ENCODE results near the gene GPSM1. TPM values are rescaled to one million over a fixed set of nuclear protein-coding genes. Genes with fewer than 3 reads are reported as not detected.

The GPSM1 gene
- total RNA-seq, 4 donors from 2014 or later = 0.98 to 1.7 (median 1.2) TPM; not detected in 1

DNA sequence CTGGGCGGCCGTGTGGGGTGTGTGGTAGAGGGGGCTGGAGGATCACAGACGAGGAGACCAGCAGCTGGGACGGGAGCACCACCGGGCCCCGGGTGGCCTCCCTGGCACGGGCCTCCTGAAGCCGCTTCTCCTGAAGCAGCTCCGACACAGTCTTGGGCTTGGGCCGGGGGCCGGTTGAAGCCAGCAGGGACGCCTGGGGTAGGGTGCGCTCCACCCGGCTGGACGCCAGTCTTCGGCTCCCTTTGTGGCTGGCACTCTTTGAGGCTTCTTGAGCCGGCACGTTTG lies 51.6 kb downstream of the GPSM1 start:
- no peaks in the 10 kb centered on the region for H3K4me1 ChIP-seq
- peaks cover 0 to 46% of the 10 kb centered on the region in 2 donors for H3K36me3 ChIP-seq
- intact Hi-C loops (cut with DNase I; ENCODE audit: low total_unique reads) (no loop called here), in situ Hi-C loops (cut with MboI; ENCODE audit: low sequenced_read_pairs in 4 of 4) (no loop called here)
- no peak overlapping the region for H3K4me3 ChIP-seq
- ATAC-seq (no peak), DNase-seq (no peak)
- H3K27ac ChIP-seq = no peak overlapping the region
- H3K9me3 ChIP-seq = no peaks in the 10 kb centered on the region
- TF ChIP-seq, protein P1, sequence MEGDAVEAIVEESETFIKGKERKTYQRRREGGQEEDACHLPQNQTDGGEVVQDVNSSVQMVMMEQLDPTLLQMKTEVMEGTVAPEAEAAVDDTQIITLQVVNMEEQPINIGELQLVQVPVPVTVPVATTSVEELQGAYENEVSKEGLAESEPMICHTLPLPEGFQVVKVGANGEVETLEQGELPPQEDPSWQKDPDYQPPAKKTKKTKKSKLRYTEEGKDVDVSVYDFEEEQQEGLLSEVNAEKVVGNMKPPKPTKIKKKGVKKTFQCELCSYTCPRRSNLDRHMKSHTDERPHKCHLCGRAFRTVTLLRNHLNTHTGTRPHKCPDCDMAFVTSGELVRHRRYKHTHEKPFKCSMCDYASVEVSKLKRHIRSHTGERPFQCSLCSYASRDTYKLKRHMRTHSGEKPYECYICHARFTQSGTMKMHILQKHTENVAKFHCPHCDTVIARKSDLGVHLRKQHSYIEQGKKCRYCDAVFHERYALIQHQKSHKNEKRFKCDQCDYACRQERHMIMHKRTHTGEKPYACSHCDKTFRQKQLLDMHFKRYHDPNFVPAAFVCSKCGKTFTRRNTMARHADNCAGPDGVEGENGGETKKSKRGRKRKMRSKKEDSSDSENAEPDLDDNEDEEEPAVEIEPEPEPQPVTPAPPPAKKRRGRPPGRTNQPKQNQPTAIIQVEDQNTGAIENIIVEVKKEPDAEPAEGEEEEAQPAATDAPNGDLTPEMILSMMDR (IDR thresholded peaks at IDR 0.05 in 4 of 5, conservative IDR thresholded peaks at IDR 0.05 in 1 of 5) = no peak
- TF ChIP-seq POLR2A (IDR thresholded peaks at IDR 0.05) = no peak
- H3K27me3 ChIP-seq = no peaks in the 10 kb centered on the region

DNA sequence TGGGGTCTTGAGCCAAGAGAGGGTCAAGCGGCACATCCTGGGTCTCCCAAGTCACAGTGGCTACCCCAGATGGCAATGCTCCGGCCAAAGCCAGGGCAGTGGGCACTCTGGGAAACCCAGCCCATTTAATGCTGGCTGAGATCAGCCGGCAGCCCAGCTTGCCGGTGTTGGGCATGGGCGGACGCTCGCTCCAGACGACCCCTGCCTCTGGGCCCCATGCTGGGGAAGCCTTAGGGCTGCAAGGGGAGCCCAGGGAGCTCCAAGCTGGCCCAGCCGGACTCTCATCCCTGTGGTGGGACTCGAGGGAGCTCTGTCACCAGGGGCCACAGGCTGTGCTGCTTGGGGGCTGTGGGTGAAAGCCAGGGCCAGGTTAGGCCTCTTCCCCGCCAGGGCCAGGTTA lies 52.1 kb downstream of the GPSM1 start:
- Histone ChIP-seq H3K4me1 (no peaks in the 10 kb centered on the region), H3K4me3 (no peak overlapping the region), H3K27ac (no peak overlapping the region), H3K9me3 (no peaks in the 10 kb centered on the region), H3K27me3 (no peaks in the 10 kb centered on the region), H3K36me3 (peaks cover 0 to 51% of the 10 kb centered on the region in 2 donors)
- in situ Hi-C loops (cut with MboI; ENCODE audit: low sequenced_read_pairs in 4 of 4) (no loop called here), intact Hi-C loops (cut with DNase I; ENCODE audit: low total_unique reads) (no loop called here)
- ATAC-seq (no peak), DNase-seq (no peak)
- no peak for TF ChIP-seq POLR2A (IDR thresholded peaks at IDR 0.05)
- TF ChIP-seq, protein P1 (IDR thresholded peaks at IDR 0.05 in 4 of 5, conservative IDR thresholded peaks at IDR 0.05 in 1 of 5) = no peak

- H3K36me3 ChIP-seq = peaks cover 1 to 56% of the 10 kb centered on the region in 2 donors
- H3K4me1 ChIP-seq = no peaks in the 10 kb centered on the region
- in situ Hi-C loops (cut with MboI; ENCODE audit: low sequenced_read_pairs in 4 of 4) = no loop called here
- intact Hi-C loops (cut with DNase I; ENCODE audit: low total_unique reads) = no loop called here
- DNase-seq (no peak), ATAC-seq (no peak)
- H3K4me3 ChIP-seq = no peak overlapping the region
- H3K27ac ChIP-seq = no peak overlapping the region
- H3K27me3 ChIP-seq = no peaks in the 10 kb centered on the region
- H3K9me3 ChIP-seq = no peaks in the 10 kb centered on the region
- TF ChIP-seq POLR2A (IDR thresholded peaks at IDR 0.05) = no peak
- TF ChIP-seq, protein P1 (IDR thresholded peaks at IDR 0.05 in 4 of 5, conservative IDR thresholded peaks at IDR 0.05 in 1 of 5) = no peak
Measured at GRCh38 chr9:136379891-136380290, 52.6 kb downstream of the GPSM1 start.

- H3K4me3 ChIP-seq = no peak overlapping the region
- H3K27ac ChIP-seq = no peak overlapping the region
- TF ChIP-seq, protein P1 (IDR thresholded peaks at IDR 0.05 in 4 of 5, conservative IDR thresholded peaks at IDR 0.05 in 1 of 5) = no peak
- TF ChIP-seq POLR2A (IDR thresholded peaks at IDR 0.05) = no peak
- no peaks in the 10 kb centered on the region for H3K9me3 ChIP-seq
- intact Hi-C loops (cut with DNase I; ENCODE audit: low total_unique reads) = no loop called here
- H3K27me3 ChIP-seq = no peaks in the 10 kb centered on the region
- in situ Hi-C loops (cut with MboI; ENCODE audit: low sequenced_read_pairs in 4 of 4) = no loop called here
- H3K36me3 ChIP-seq = peaks cover 3 to 61% of the 10 kb centered on the region in 2 donors
- H3K4me1 ChIP-seq = no peaks in the 10 kb centered on the region
- ATAC-seq = no peak
- DNase-seq = no peak
Measured at GRCh38 chr9:136380381-136380780, 53.0 kb downstream of the GPSM1 start.

DNA sequence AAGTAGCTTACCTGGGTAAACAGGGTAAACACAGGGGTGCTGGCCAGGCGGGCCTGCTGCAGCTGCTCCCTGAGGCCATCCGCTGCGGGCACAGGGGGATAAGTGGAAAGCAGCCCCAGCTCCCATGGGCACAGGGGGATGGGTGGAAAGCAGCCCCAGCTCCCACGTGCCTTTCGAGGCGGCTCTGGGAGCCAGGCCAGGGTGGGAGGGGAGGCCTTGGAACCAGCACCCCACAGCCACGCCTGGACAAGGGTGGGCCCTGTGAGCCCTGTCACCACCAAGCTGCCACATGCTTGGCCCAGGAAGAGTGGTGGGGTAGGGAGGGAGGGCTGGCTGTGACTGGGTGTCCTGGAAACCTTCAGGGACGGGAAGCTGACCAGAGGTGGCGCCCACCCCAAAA lies 54.0 kb downstream of the GPSM1 start:
- Histone ChIP-seq H3K27me3 (no peaks in the 10 kb centered on the region), H3K4me1 (no peaks in the 10 kb centered on the region), H3K36me3 (peaks cover 3 to 61% of the 10 kb centered on the region in 2 donors), H3K4me3 (no peak overlapping the region), H3K9me3 (no peaks in the 10 kb centered on the region), H3K27ac (no peak overlapping the region)
- in situ Hi-C loops (cut with MboI; ENCODE audit: low sequenced_read_pairs in 4 of 4) = no loop called here
- ATAC-seq (no peak), DNase-seq (no peak)
- TF ChIP-seq POLR2A (IDR thresholded peaks at IDR 0.05) = no peak
- TF ChIP-seq, protein P1 (IDR thresholded peaks at IDR 0.05 in 4 of 5, conservative IDR thresholded peaks at IDR 0.05 in 1 of 5) = no peak
- intact Hi-C loops (cut with DNase I; ENCODE audit: low total_unique reads) = no loop called here
